BLaER1 treated with 17β-estradiol and CSF1 and Interleukin-3, amounts not matched to agents 10 nM and 100 nM (cell line): Measurements from ENCODE around the gene MYO18B.

Source experiments
- H3K27ac ChIP-seq, 11 experiments: shearing (Covaris generic); formaldehyde crosslinking; 2 replicates each; pipeline ENCODE4 v1.8.1; 2022
- H3K27me3 ChIP-seq, 11 experiments: shearing (Covaris generic); formaldehyde crosslinking; 2 replicates each; pipeline ENCODE4 v1.8.1; 2022
- H3K36me3 ChIP-seq, 11 experiments: shearing (Covaris generic); formaldehyde crosslinking; 2 replicates each; pipeline ENCODE4 v1.8.1; 2022
- H3K4me1 ChIP-seq, 10 experiments: shearing (Covaris generic); formaldehyde crosslinking; 2 replicates each; pipeline ENCODE4 v1.8.1; 2022
- H3K4me2 ChIP-seq, 11 experiments: shearing (Covaris generic); formaldehyde crosslinking; 2 replicates each; pipeline ENCODE4 v1.8.1; 2022
- H3K4me3 ChIP-seq, 10 experiments: shearing (Covaris generic); formaldehyde crosslinking; 2 replicates each; pipeline ENCODE4 v1.8.1; 2022
- H3K9ac ChIP-seq, 11 experiments: shearing (Covaris generic); formaldehyde crosslinking; 2 replicates each; pipeline ENCODE4 v1.8.1; 2022
- H3K9me3 ChIP-seq, 11 experiments: shearing (Covaris generic); formaldehyde crosslinking; replicated peaks in 1 of 11; 2 replicates each; pipeline ENCODE4 v1.8.1; 2022
- H4K20me1 ChIP-seq, 11 experiments: shearing (Covaris generic); formaldehyde crosslinking; 2 replicates each; pipeline ENCODE4 v1.8.1; 2022
- Cebpa-rat ChIP-seq, 11 experiments: shearing (Covaris generic); IDR thresholded peaks; 2 replicates each; pipeline ENCODE4 v1.8.1; 2022

MYO18B gene

GRCh38 chr22:25759825-25760231 is 17.8 kb downstream of the MYO18B start:
- H3K27ac ChIP-seq = peak overlapping the region in 4 of 11 experiments; percentile 12 to 67 (median 40); a peak in 5 of 22 replicates
- H3K36me3 ChIP-seq = no peaks in the 10 kb centered on the region
- no peaks in the 10 kb centered on the region for H3K27me3 ChIP-seq
- peak overlapping the region in 1 of 11 experiments; percentile 31; a peak in 1 of 22 replicates for H3K9ac ChIP-seq
- H3K4me2 ChIP-seq = peak overlapping the region in 6 of 11 experiments; percentile 43 to 80 (median 61); a peak in 13 of 22 replicates
- H3K9me3 ChIP-seq = peaks cover 0 to 9% (median 4%) of the 10 kb centered on the region in 11 experiments; a peak in 13 of 22 replicates
- H3K4me1 ChIP-seq = peaks cover 16 to 55% (median 40%) of the 10 kb centered on the region in 10 experiments; a peak in 19 of 20 replicates
- no peak for TF ChIP-seq Cebpa-rat (IDR thresholded peaks at IDR 0.05)
- no peak overlapping the region for H3K4me3 ChIP-seq
- H4K20me1 ChIP-seq = no peaks in the 10 kb centered on the region

- Histone ChIP-seq H3K36me3 (no peaks in the 10 kb centered on the region), H4K20me1 (no peaks in the 10 kb centered on the region), H3K4me2 (peak overlapping the region in 7 of 11 experiments; percentile 15 to 80 (median 61); a peak in 14 of 22 replicates), H3K27me3 (no peaks in the 10 kb centered on the region), H3K4me3 (no peak overlapping the region), H3K9me3 (peaks cover 0 to 14% (median 8%) of the 10 kb centered on the region in 11 experiments; a peak in 19 of 22 replicates), H3K27ac (peak overlapping the region in 4 of 11 experiments; percentile 12 to 67 (median 40); a peak in 5 of 22 replicates), H3K4me1 (peaks cover 11 to 51% (median 35%) of the 10 kb centered on the region in 10 experiments; a peak in 19 of 20 replicates), H3K9ac (peak overlapping the region in 1 of 11 experiments; percentile 31; a peak in 1 of 22 replicates)
- TF ChIP-seq Cebpa-rat (IDR thresholded peaks at IDR 0.05) = no peak
Measured at GRCh38 chr22:25760294-25760693, 18.3 kb downstream of the MYO18B start.

- H3K27me3 ChIP-seq = no peaks in the 10 kb centered on the region
- H3K4me3 ChIP-seq = no peak overlapping the region
- H3K36me3 ChIP-seq = no peaks in the 10 kb centered on the region
- TF ChIP-seq Cebpa-rat (IDR thresholded peaks at IDR 0.05) = no peak
- peak overlapping the region in 8 of 11 experiments; percentile 9 to 80 (median 42); a peak in 11 of 22 replicates for H3K4me2 ChIP-seq
- H3K9ac ChIP-seq = no peak overlapping the region
- peaks cover 4 to 21% (median 16%) of the 10 kb centered on the region in 11 experiments for H3K9me3 ChIP-seq
- peaks cover 10 to 45% (median 30%) of the 10 kb centered on the region in 10 experiments; a peak in 19 of 20 replicates for H3K4me1 ChIP-seq
- peak overlapping the region in 3 of 11 experiments; percentile 18 to 67 (median 62); a peak in 4 of 22 replicates for H3K27ac ChIP-seq
- no peaks in the 10 kb centered on the region for H4K20me1 ChIP-seq
Measured at GRCh38 chr22:25760848-25761595, 19.0 kb downstream of the MYO18B start.

GRCh38 chr22:25762147-25762546 is 20.2 kb downstream of the MYO18B start:
- H3K27me3 ChIP-seq = no peaks in the 10 kb centered on the region
- no peaks in the 10 kb centered on the region for H4K20me1 ChIP-seq
- H3K4me3 ChIP-seq = no peak overlapping the region
- no peaks in the 10 kb centered on the region; a peak in 1 of 22 replicates for H3K36me3 ChIP-seq
- TF ChIP-seq Cebpa-rat (IDR thresholded peaks at IDR 0.05) = no peak
- peaks cover 10 to 44% (median 30%) of the 10 kb centered on the region in 10 experiments; a peak in 19 of 20 replicates for H3K4me1 ChIP-seq
- H3K27ac ChIP-seq = no peak overlapping the region
- no peak overlapping the region for H3K9ac ChIP-seq
- H3K4me2 ChIP-seq = peak overlapping the region in 2 of 11 experiments; percentile 12 to 23; a peak in 2 of 22 replicates
- peaks cover 16 to 32% (median 27%) of the 10 kb centered on the region in 11 experiments for H3K9me3 ChIP-seq

GRCh38 chr22:25763239-25763777 is 21.3 kb downstream of the MYO18B start:
- Histone ChIP-seq H3K4me3 (no peak overlapping the region), H3K9me3 (peaks cover 24 to 44% (median 37%) of the 10 kb centered on the region in 11 experiments), H3K36me3 (no peaks in the 10 kb centered on the region; a peak in 1 of 22 replicates), H3K27me3 (no peaks in the 10 kb centered on the region), H3K9ac (no peak overlapping the region), H3K4me2 (no peak overlapping the region), H4K20me1 (no peaks in the 10 kb centered on the region), H3K4me1 (peaks cover 7 to 34% (median 21%) of the 10 kb centered on the region in 10 experiments; a peak in 18 of 20 replicates), H3K27ac (no peak overlapping the region)
- TF ChIP-seq Cebpa-rat (IDR thresholded peaks at IDR 0.05) = no peak

- H4K20me1 ChIP-seq = no peaks in the 10 kb centered on the region
- H3K4me3 ChIP-seq = no peak overlapping the region
- H3K9ac ChIP-seq = no peak overlapping the region
- H3K4me1 ChIP-seq = peaks cover 7 to 25% (median 20%) of the 10 kb centered on the region in 10 experiments; a peak in 18 of 20 replicates
- no peaks in the 10 kb centered on the region for H3K27me3 ChIP-seq
- no peak overlapping the region for H3K4me2 ChIP-seq
- no peak for TF ChIP-seq Cebpa-rat (IDR thresholded peaks at IDR 0.05)
- peaks cover 24 to 48% (median 40%) of the 10 kb centered on the region in 11 experiments for H3K9me3 ChIP-seq
- no peak overlapping the region for H3K27ac ChIP-seq
- H3K36me3 ChIP-seq = no peaks in the 10 kb centered on the region; a peak in 1 of 22 replicates
Measured at GRCh38 chr22:25764270-25765015, 22.5 kb downstream of the MYO18B start.

GRCh38 chr22:25765016-25765367 is 23.0 kb downstream of the MYO18B start:
- TF ChIP-seq Cebpa-rat (IDR thresholded peaks at IDR 0.05) = no peak
- H3K36me3 ChIP-seq = no peaks in the 10 kb centered on the region; a peak in 1 of 22 replicates
- H3K9me3 ChIP-seq = peaks cover 24 to 48% (median 40%) of the 10 kb centered on the region in 11 experiments
- H3K4me1 ChIP-seq = peaks cover 4 to 23% (median 14%) of the 10 kb centered on the region in 10 experiments; a peak in 18 of 20 replicates
- H4K20me1 ChIP-seq = no peaks in the 10 kb centered on the region
- H3K4me3 ChIP-seq = no peak overlapping the region
- no peak overlapping the region for H3K4me2 ChIP-seq
- no peaks in the 10 kb centered on the region for H3K27me3 ChIP-seq
- H3K9ac ChIP-seq = no peak overlapping the region
- no peak overlapping the region for H3K27ac ChIP-seq

GRCh38 chr22:25765801-25766200 is 23.8 kb downstream of the MYO18B start:
- no peak for TF ChIP-seq Cebpa-rat (IDR thresholded peaks at IDR 0.05)
- Histone ChIP-seq H3K4me3 (no peak overlapping the region), H3K9me3 (peaks cover 24 to 56% (median 41%) of the 10 kb centered on the region in 11 experiments), H3K36me3 (no peaks in the 10 kb centered on the region; a peak in 1 of 22 replicates), H3K9ac (no peak overlapping the region), H4K20me1 (no peaks in the 10 kb centered on the region), H3K4me2 (no peak overlapping the region), H3K4me1 (peaks cover 0 to 17% (median 6%) of the 10 kb centered on the region in 10 experiments; a peak in 16 of 20 replicates), H3K27me3 (no peaks in the 10 kb centered on the region), H3K27ac (no peak overlapping the region)
